ENCODE results near the gene SCLT1. TPM values are rescaled to one million over a fixed set of nuclear protein-coding genes. Genes with fewer than 3 reads are reported as not detected.

Gene SCLT1
- total and polyA plus RNA-seq, 2 of the 13 experiments (the other 11 are each of a cell fraction or from before 2014, with no cell fraction given): 1.5 to 8.7 TPM

- no TSS peak for BruUV-seq (replicated peaks)
- ChIA-PET POLR2A (no interaction called here), CTCF (ENCODE audit: low intra/inter-chr PET ratio, low total read pairs) (no interaction called here)
- DNase-seq (ENCODE audit: low spot score): no peak
- Histone ChIP-seq H3K4me2 (ENCODE audit: low read depth, low read length) (no peak overlapping the region), H3K36me3 (replicated peaks in 1 of 2; ENCODE audit: control insufficient read depth in 1 of 2, insufficient read depth in 2 of 2, low read length in 2 of 2) (peaks cover 1 to 12% of the 10 kb centered on the region in 2 experiments; a peak in 4 of 5 replicates), H2AFZ (ENCODE audit: low read length) (no peak overlapping the region), H4K20me1 (ENCODE audit: insufficient read depth, low read length) (no peaks in the 10 kb centered on the region), H3K9ac (ENCODE audit: insufficient read depth, low read depth, low read length) (no peak overlapping the region), H3K27me3 (ENCODE audit: control insufficient read depth in 1 of 2, insufficient read depth in 2 of 2, low read length in 2 of 2) (no peaks in the 10 kb centered on the region), H3K4me3 (replicated peaks in 1 of 3; ENCODE audit: insufficient read depth in 1 of 3, low read depth in 2 of 3, low read length in 3 of 3) (no peak overlapping the region), H3K9me3 (ENCODE audit: low read length) (no peaks in the 10 kb centered on the region; the same call in 1 of the 2 replicates), H3K27ac (ENCODE audit: extremely low read length, insufficient read depth, low read length) (no peak overlapping the region), H3K4me1 (ENCODE audit: insufficient read depth, low read length) (no peaks in the 10 kb centered on the region), H3K79me2 (ENCODE audit: insufficient read depth, low read length) (no peaks in the 10 kb centered on the region)
- FAIRE-seq: no peak
- intact Hi-C loops (cut with micrococcal nuclease; ENCODE audit: unreplicated experiment): no loop called here
- in situ Hi-C loops (cut with HindIII; ENCODE audit: extremely low pct_ligation_motif_present, low pct_unique_long_range_greater_than_20kb): no loop called here
- ATAC-seq: no peak
- TF ChIP-seq TRIM24 (CRISPR knock-in tag; IDR thresholded peaks at IDR 0.05): no peak
- TF ChIP-seq MAX (IDR thresholded peaks at IDR 0.05): no peak
- no peak for TF ChIP-seq MTERF4 (CRISPR knock-in tag; IDR thresholded peaks at IDR 0.05)
- TF ChIP-seq NFAT5 (CRISPR knock-in tag; IDR thresholded peaks at IDR 0.05): no peak
- TF ChIP-seq CENPT (CRISPR knock-in tag; IDR thresholded peaks at IDR 0.05; ENCODE audit: low read depth): no peak
- no peak for TF ChIP-seq NCOA1 (CRISPR knock-in tag; IDR thresholded peaks at IDR 0.05)
- TF ChIP-seq ISL2 (CRISPR knock-in tag; IDR thresholded peaks at IDR 0.05): no peak
- no peak for TF ChIP-seq GZF1 (CRISPR knock-in tag; IDR thresholded peaks at IDR 0.05)
- no peak for TF ChIP-seq POLR2G (IDR thresholded peaks at IDR 0.05; ENCODE audit: low read depth, low read length)
- TF ChIP-seq PREB (CRISPR knock-in tag; IDR thresholded peaks at IDR 0.05): no peak
- TF ChIP-seq HOXA7 (CRISPR knock-in tag; IDR thresholded peaks at IDR 0.05): no peak
- TF ChIP-seq BCL3 (CRISPR knock-in tag; IDR thresholded peaks at IDR 0.05): no peak
- TF ChIP-seq NFE2 (CRISPR knock-in tag; IDR thresholded peaks at IDR 0.05): no peak
- no peak for TF ChIP-seq SOX13 (IDR thresholded peaks at IDR 0.05)
- TF ChIP-seq SOX13 (CRISPR knock-in tag; conservative IDR thresholded peaks at IDR 0.05 in 1 of 2, IDR thresholded peaks at IDR 0.05 in 1 of 2): no peak
- no peak for TF ChIP-seq ZNF44 (CRISPR knock-in tag; IDR thresholded peaks at IDR 0.05)
- no peak for TF ChIP-seq PRPF4 (IDR thresholded peaks at IDR 0.05; ENCODE audit: low read depth, low read length, poor library complexity, severe bottlenecking)
- TF ChIP-seq ZNF230 (CRISPR knock-in tag; IDR thresholded peaks at IDR 0.05): no peak
These were observed 16.0 kb downstream of the SCLT1 start for GRCh38 chr4:129077326-129077725.

Measured in HepG2 (cell line).